Glomerular visceral epithelial cell (primary cell): ENCODE measurements around the gene POU1F1.
"Not testable (repeated sequence)": the region's sequence is repeated elsewhere in the genome, so short reads cannot be mapped to it uniquely, and the experiment has no call there.

ENCODE experiments used
- DNase-seq: peaks from one replicate; pipeline ENCODE4 v3.0.0-alpha.2; 2016; ENCODE audit errors: extremely low spot score

The POU1F1 gene

GRCh38 chr3:87250009-87250408, 26.4 kb downstream of the POU1F1 start:
- no peak for DNase-seq

- DNase-seq, result no peak
Measured at GRCh38 chr3:87248831-87249230, 27.6 kb downstream of the POU1F1 start.

- DNase-seq, result not testable (repeated sequence)
Measured at GRCh38 chr3:87248231-87248630, 28.2 kb downstream of the POU1F1 start.

- no peak for DNase-seq
Measured at GRCh38 chr3:87247430-87247773, 29.0 kb downstream of the POU1F1 start.

GRCh38 chr3:87246662-87247429, 29.5 kb downstream of the POU1F1 start:
- no peak for DNase-seq

- no peak for DNase-seq
Measured at GRCh38 chr3:87236093-87236492, 40.3 kb downstream of the POU1F1 start.

GRCh38 chr3:87233805-87234204, 42.6 kb downstream of the POU1F1 start:
- no peak for DNase-seq

GRCh38 chr3:87229113-87229512, 47.3 kb downstream of the POU1F1 start:
- no peak for DNase-seq

GRCh38 chr3:87228316-87228715, 48.1 kb downstream of the POU1F1 start:
- DNase-seq, result peak; percentile 17

- DNase-seq, result no peak
Measured at GRCh38 chr3:87227835-87228144, 48.6 kb downstream of the POU1F1 start.

- DNase-seq, result peak; percentile 92
Measured at GRCh38 chr3:87227104-87227834, 49.1 kb downstream of the POU1F1 start, which contains the start of gene CHMP2B. TSS of gene CHMP2B (plus strand) at chr3:87227309. CDS start at chr3:87227523, 214 bp downstream.

GRCh38 chr3:87225659-87226058, 50.7 kb downstream of the POU1F1 start:
- no peak for DNase-seq

- DNase-seq, result no peak
Measured at GRCh38 chr3:87219611-87220010, 56.8 kb downstream of the POU1F1 start.

- no peak for DNase-seq
Measured at GRCh38 chr3:87218560-87218959, 57.8 kb downstream of the POU1F1 start.
